HG03520 (cell line): ENCODE results near the gene FOXO1.
"Not testable (repeated sequence)": the region's sequence is repeated elsewhere in the genome, so short reads cannot be mapped to it uniquely, and the experiment has no call there.

Experiments used
- ATAC-seq: cut with Tn5 transposase; IDR thresholded peaks from one replicate; pipeline ENCODE4 v1.9.1; 2021; ENCODE audit warnings: mild to moderate bottlenecking, moderate library complexity; ENCODE audit not compliant: unreplicated experiment

Gene FOXO1

DNA sequence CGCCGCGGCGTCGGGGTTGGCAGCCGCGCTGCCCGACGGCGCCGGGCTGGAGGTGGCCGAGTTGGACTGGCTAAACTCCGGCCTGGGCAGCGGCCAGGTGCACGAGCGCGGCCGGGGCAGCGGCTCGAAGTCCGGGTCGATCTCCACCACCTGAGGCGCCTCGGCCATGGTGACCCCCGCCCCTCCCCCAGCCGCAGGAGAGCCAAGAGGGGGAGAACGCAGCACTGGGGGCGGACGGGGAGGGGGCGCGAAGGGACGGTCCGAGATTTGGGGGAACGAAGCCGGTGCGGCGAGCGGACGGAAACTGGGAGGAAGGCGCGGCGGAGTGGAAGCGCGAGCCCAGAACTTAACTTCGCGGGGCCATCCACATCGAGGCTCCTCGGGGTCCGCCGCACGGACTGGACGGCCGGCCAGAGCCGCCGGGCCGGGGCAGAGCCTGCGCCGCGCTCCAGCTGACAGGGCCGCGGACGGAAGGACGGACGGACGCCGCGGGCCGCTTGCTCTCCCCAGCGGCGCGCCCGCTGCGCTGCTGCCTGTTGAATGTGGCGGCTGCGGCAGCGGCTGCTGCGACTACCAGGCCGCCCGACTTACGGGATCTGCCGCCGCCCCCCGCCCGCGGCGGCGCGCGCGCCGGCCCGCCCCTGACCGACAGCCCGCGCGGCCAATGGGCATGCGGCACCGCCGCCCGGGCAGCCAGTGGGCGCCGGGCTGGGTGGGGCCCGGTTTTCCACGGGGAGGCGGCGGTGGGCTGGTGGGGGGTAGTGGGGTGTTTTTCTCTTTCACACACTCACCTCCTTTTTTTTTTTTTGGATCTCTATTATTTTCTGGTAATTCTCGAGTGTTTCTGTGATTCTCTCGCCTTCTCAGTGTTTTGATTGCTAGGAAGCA is at the start of gene FOXO1:
TSS of gene FOXO1 (minus strand) at position 597 of the 888 bp plus-strand sequence. CDS start at position 168, 429 bp downstream.
- ATAC-seq: peak; percentile 38

DNA sequence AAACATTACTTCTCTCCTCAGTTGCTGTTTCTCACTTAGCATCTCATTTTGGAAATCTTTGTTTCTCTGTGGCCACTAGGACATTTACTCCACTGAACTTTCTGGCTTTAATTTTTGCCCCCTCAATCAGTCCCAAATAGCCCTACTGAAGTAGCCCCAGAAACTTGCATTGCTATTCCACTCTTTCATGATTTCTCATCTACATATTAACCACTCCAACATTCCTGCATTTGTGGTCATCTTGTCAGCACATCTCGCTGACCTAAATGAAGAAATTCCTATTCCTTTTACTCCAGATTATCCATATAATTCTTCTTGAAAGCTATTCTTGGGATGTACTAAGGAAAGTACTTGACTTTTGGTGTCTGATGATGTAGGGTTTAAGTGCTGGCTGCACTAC is 48.0 kb upstream of the FOXO1 start:
- not testable (repeated sequence) for ATAC-seq

DNA sequence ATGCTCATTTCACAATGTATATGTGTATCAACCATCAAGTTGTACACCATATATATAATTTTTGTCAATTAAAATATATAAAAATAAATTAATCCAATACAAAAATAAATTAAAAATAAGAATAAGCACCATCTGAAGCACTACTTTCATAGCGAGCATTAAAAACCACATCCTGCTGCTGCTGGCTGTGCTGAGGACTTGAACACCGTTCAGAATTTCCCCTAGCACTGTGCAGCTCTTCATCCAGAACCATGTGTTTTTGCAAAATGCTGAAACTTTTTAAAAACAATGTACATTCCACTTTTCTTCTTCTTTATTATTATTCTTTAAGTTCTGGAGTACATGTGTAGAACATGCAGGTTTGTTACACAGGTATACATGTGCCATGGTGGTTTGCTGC is 40.0 kb upstream of the FOXO1 start:
- ATAC-seq: no peak

DNA sequence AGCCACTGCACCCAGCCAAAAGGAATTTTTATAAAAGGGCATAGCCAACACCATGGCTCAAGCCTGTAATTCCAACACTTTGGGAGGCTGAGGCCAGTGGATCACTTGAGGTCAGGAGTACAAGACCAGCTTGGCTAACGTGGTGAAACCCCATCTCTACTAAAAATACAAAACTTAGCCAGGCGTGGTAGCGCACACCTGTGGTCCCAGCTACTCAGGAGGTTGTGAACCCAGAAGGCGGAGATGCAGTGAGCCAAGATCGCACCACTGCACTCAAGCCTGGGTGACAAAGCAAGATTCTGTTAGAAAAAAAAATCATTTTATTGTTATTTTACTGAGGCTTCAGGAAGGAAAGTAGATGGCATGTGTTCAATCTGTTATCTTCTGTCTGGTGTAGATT is 31.3 kb upstream of the FOXO1 start:
- peak; percentile 72 for ATAC-seq

GRCh38 chr13:40694426-40694825 is 28.0 kb upstream of the FOXO1 start:
- no peak for ATAC-seq

DNA sequence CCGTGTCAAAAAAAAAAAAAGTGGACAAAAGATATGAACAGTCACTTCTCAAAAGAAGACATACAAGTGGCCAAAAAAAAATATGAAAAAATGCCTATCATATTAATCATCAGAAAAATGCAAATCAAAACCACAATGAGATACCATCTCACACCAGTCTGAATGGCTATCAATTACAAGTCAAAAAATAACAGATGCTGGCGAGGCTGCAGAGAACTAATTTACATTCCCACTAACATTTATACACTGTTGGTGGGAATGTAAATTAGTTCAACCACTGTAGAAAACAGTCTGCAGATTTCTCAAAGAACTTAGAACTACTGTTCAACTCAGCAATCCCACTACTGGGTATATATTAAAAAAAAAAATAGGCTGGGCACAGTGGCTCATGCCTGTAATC is 26.5 kb upstream of the FOXO1 start:
- no peak for ATAC-seq

GRCh38 chr13:40688781-40689180 is 22.3 kb upstream of the FOXO1 start:
- ATAC-seq: no peak

- ATAC-seq: no peak
These were observed 16.2 kb upstream of the FOXO1 start for GRCh38 chr13:40682449-40683240.

DNA sequence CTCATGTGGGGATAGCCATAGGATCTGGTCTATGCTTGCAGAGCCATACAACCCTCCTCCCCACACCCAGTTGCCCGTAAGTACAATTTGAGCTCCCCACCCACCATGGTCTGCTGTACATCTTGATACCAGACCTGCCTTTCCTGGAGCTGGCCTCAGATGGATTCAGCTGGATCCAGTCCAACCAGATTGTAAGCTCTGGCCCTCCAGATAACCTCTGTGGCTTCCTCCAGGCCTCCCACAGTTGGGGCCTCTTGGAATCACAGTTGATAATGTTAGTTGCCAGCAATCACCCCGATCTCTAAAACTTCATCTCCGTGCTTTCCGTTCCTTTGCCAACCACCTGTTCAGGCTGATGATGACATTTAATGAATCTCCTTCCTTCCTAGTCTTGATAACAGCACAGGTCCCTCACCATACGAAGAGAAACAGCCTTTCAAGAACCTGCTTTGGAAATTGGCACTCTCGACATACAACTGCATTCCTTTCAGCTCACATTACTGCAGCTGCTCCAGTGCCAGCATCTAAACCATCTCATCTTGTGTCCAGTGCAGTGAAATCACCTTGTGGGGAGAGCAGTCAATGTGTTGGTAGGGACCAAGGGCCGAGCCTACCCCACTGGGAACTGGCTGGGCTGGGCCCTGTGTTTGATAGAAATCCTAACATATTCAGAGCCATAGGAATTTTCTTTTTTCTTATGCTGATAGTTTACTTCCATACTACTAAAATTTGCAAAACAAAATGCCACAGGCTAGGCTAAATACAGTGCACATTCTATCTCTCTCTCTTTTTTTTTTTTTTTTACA is 15.1 kb upstream of the FOXO1 start:
- ATAC-seq: no peak

- ATAC-seq: no peak
These were observed 14.3 kb upstream of the FOXO1 start for GRCh38 chr13:40680659-40681323.

DNA sequence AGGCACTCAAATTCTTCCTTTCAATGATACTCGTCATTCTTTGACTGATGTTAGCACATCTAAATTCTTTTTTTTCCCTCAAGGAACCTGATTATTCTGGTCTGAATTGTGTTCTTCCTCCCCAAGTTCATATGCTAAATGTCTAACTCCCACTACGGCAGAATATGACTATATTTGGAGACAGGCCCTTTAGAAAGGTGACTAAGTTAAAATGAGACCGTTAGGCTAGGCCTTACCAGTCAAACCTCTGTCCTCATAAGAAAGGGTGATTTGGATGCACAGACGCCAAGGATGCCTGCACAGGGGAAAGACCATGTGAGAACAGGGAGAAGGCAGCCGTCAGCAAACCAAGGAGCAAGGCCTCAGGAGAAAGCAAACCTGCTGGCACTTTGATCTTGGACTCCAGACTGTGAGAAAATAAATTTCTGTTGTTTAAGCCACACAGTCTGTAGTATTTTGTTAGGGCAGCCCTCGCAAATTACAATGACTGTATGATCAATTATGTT is 13.1 kb upstream of the FOXO1 start:
- no peak for ATAC-seq

DNA sequence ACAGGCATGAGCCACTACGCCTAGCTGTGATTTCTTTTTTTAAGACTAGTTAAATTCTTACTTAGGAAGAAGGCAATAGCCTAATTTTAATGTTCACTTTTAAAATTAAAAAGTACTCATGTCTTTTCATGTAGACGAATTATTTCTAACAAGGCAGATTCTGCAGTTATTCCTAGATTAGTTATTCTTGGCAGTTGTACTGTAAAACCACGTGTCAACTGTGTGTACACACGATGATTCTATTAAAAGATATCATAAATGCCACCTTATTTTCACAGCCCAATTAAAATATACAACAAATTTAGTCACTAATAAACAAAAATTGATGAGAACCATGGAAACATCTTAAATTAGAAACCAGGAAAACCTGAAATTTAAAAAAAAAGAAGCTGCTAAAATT is 10.6 kb upstream of the FOXO1 start:
- ATAC-seq: no peak

DNA sequence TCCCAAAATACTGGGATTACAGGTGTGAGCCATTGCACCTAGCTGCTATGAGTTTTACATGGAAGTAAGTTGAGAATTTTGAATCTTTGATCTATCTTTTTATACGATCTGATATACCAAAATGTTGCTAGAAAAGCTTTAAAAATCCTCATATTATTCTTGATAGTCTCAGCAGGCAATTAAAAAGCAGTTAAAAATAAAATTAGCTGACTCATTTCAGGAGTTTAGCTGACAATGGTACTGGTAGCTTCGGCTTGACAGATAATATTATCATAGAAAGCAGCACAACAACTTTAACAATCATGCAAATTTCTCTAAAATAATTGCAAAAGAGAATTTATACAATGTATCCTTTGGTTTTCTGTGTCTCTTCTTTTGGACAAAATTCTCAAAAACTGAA is 9.6 kb upstream of the FOXO1 start:
- no peak for ATAC-seq

- no peak for ATAC-seq
These were observed 7.0 kb upstream of the FOXO1 start for GRCh38 chr13:40673414-40673813.

GRCh38 chr13:40672765-40673397 is 6.4 kb upstream of the FOXO1 start:
- ATAC-seq: no peak

- no peak for ATAC-seq
These were observed 5.7 kb upstream of the FOXO1 start for GRCh38 chr13:40671956-40672764.

- no peak for ATAC-seq
These were observed 3.9 kb upstream of the FOXO1 start for GRCh38 chr13:40670307-40670706.

- ATAC-seq: no peak
These were observed 1.9 kb upstream of the FOXO1 start for GRCh38 chr13:40668335-40668734.

DNA sequence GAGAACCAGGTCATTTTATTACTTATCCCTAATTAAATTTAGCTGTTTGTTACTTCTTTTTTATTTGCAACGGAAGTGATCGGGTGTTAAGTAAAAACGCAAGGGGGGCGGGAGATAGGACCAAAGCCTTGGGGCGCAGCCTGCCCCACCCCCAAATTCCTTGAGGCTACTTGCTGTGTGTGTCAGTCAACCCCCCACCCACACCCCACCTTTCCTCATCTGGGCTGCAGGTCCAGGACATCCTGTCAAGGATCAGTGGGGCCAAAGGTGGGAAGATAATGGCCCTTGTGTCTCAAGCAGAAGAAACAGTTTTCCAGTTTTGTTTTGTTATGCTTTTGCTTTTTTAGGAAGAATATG is 1.2 kb upstream of the FOXO1 start:
- ATAC-seq: no peak
